ENCODE data around the gene KSR1. TPM values are rescaled to one million over a fixed set of nuclear protein-coding genes. Genes with fewer than 3 reads are reported as not detected.
"Not testable (repeated sequence)": the region's sequence is repeated elsewhere in the genome, so short reads cannot be mapped to it uniquely, and the experiment has no call there.

The KSR1 gene
- total RNA-seq, 2 experiments from 2014 or later = 53.9 to 58.2 TPM

- peaks cover 13% of the 10 kb centered on the region for H3K4me1 Mint-ChIP-seq (ENCODE audit: low read depth)
- no peaks in the 10 kb centered on the region for H3K27me3 Mint-ChIP-seq
- POLR2A ChIA-PET = no interaction called here
- H3K27ac Mint-ChIP-seq = no peak overlapping the region
- peaks cover 28% of the 10 kb centered on the region for H3K36me3 Mint-ChIP-seq (ENCODE audit: low read depth)
- TF ChIP-seq CTCF (IDR thresholded peaks at IDR 0.05) = no peak
- H3K4me3 Mint-ChIP-seq = no peak overlapping the region
- no peak for DNase-seq
- H3K9me3 Mint-ChIP-seq = no peaks in the 10 kb centered on the region
- CTCF ChIA-PET = interaction anchor here (1.9 kb wide), 1 partner anchor 28 kb away, joined by 4 read pairs; no protein-coding TSS in a partner anchor
- intact Hi-C loops (cut with micrococcal nuclease) = no loop called here
- no peak for ATAC-seq
Measured at GRCh38 chr17:27623614-27624013, 167.4 kb downstream of the KSR1 start.

DNA sequence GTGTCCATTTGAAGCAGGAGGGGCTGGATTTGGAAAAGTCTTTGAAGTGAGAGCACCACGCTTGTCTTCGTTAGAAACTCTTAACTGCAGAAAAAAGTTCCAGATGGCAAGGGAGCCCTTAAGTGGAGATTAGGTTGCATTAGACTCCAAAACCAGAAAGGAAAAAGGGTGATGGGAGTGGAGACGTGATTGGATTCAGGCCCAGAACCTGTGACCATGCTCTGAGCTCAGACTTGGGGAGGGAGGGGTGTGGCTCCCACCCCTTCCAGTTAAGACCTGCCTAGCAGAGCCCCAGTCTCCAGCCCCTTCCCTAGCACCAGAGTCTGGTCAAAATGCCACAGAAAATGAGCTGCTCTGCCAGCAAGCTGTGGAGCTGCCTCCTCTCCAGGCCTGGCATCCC is 168.3 kb downstream of the KSR1 start:
- intact Hi-C loops (cut with micrococcal nuclease) = no loop called here
- Mint-ChIP-seq H3K27me3 (no peaks in the 10 kb centered on the region), H3K9me3 (no peaks in the 10 kb centered on the region), H3K36me3 (ENCODE audit: low read depth) (peaks cover 24% of the 10 kb centered on the region), H3K4me1 (ENCODE audit: low read depth) (peaks cover 16% of the 10 kb centered on the region), H3K27ac (no peak overlapping the region), H3K4me3 (no peak overlapping the region)
- DNase-seq = no peak
- POLR2A ChIA-PET = no interaction called here
- TF ChIP-seq CTCF (IDR thresholded peaks at IDR 0.05) = no peak
- CTCF ChIA-PET = no interaction called here
- ATAC-seq = no peak

- peaks cover 26% of the 10 kb centered on the region for H3K36me3 Mint-ChIP-seq (ENCODE audit: low read depth)
- H3K4me1 Mint-ChIP-seq (ENCODE audit: low read depth) = peaks cover 14% of the 10 kb centered on the region
- H3K27me3 Mint-ChIP-seq = no peaks in the 10 kb centered on the region
- H3K27ac Mint-ChIP-seq = no peak overlapping the region
- H3K4me3 Mint-ChIP-seq = no peak overlapping the region
- ChIA-PET CTCF (interaction anchor here (0.7 to 1.6 kb wide), 4 partner anchors 16 to 29 kb away, joined by 3 to 5 read pairs (median 3); no protein-coding TSS in a partner anchor), POLR2A (interaction anchor here (0.6 kb wide), 1 partner anchor 134 kb away, joined by 3 read pairs; no protein-coding TSS in a partner anchor)
- DNase-seq (no peak), ATAC-seq (no peak)
- intact Hi-C loops (cut with micrococcal nuclease) = no loop called here
- H3K9me3 Mint-ChIP-seq = no peaks in the 10 kb centered on the region
- TF ChIP-seq CTCF (IDR thresholded peaks at IDR 0.05) = no peak
Measured at GRCh38 chr17:27625856-27626255, 169.6 kb downstream of the KSR1 start.

- no peak overlapping the region for H3K4me3 Mint-ChIP-seq
- H3K27me3 Mint-ChIP-seq = no peaks in the 10 kb centered on the region
- ChIA-PET CTCF (interaction anchor here (1.6 kb wide), 1 partner anchor 24 kb away, joined by 5 read pairs; no protein-coding TSS in a partner anchor), POLR2A (no interaction called here)
- TF ChIP-seq CTCF (IDR thresholded peaks at IDR 0.05) = no peak
- no peak for ATAC-seq
- peaks cover 22% of the 10 kb centered on the region for H3K4me1 Mint-ChIP-seq (ENCODE audit: low read depth)
- intact Hi-C loops (cut with micrococcal nuclease) = no loop called here
- H3K9me3 Mint-ChIP-seq = no peaks in the 10 kb centered on the region
- peaks cover 16% of the 10 kb centered on the region for H3K36me3 Mint-ChIP-seq (ENCODE audit: low read depth)
- H3K27ac Mint-ChIP-seq = no peak overlapping the region
- no peak for DNase-seq
Measured at GRCh38 chr17:27627514-27627913, 171.3 kb downstream of the KSR1 start.

DNA sequence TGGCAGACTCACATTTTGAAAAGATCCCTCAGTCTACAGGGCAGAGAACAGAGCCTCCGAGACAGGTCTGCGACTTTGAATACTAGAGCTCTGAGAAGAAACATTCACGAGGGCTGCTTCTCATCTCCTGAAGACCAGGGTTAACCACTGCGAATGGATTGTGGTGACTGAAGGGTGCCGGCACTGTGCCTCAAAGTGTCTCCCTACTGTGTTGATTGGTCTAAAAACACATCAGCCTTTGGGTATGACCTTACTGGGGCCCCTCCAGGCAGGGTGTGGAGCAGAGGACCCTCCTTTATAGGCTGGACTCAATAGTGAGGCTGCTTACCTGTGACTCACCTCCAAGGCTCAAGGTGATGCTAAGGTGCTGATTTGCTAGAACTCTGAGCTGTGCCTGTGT is 172.1 kb downstream of the KSR1 start:
- CTCF ChIA-PET = interaction anchor here (1.6 to 2.5 kb wide), 3 partner anchors 25 to 392 kb away, joined by 3 to 10 read pairs (median 5); no protein-coding TSS in a partner anchor
- no peak for TF ChIP-seq CTCF (IDR thresholded peaks at IDR 0.05)
- Mint-ChIP-seq H3K36me3 (ENCODE audit: low read depth) (peaks cover 10% of the 10 kb centered on the region), H3K4me1 (ENCODE audit: low read depth) (peaks cover 22% of the 10 kb centered on the region), H3K4me3 (no peak overlapping the region), H3K9me3 (no peaks in the 10 kb centered on the region), H3K27me3 (no peaks in the 10 kb centered on the region), H3K27ac (no peak overlapping the region)
- intact Hi-C loops (cut with micrococcal nuclease) = no loop called here
- DNase-seq = peak; percentile 24
- POLR2A ChIA-PET = interaction anchor here (1.0 kb wide), 1 partner anchor 9 kb away, joined by 3 read pairs; no protein-coding TSS in a partner anchor
- peak; percentile 31 for ATAC-seq

DNA sequence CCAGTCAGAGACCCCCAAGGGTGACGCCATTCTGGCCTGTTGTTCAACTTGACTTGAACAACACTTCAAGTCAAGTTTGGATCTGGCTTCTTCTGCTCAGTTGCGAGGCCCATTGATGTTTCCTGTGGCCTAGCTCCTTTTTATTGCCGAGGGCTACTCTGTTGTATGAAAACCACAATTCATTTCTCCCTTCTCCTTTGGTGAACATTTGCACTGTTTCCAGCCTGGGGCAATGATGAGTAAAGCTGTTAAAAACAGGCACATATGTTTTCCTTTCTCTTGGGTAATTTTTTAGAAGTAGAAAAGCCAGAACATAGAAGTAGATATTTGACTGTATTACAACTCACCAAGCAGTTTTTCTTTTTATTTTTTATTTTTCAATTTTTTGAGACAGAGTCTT is 173.0 kb downstream of the KSR1 start:
- DNase-seq; H3K36me3 Mint-ChIP-seq (ENCODE audit: low read depth); ATAC-seq; H3K27ac Mint-ChIP-seq; H3K9me3 Mint-ChIP-seq; intact Hi-C loops (cut with micrococcal nuclease); H3K4me3 Mint-ChIP-seq; H3K27me3 Mint-ChIP-seq; POLR2A ChIA-PET: not testable (repeated sequence)
- peaks cover 22% of the 10 kb centered on the region for H3K4me1 Mint-ChIP-seq (ENCODE audit: low read depth)
- CTCF ChIA-PET = interaction anchor here (1.5 to 2.5 kb wide), 4 partner anchors 25 to 393 kb away, joined by 3 to 10 read pairs (median 4); no protein-coding TSS in a partner anchor
